HepG2 (cell line): Measurements from ENCODE around the gene SNX30. TPM values are rescaled to one million over a fixed set of nuclear protein-coding genes. Genes with fewer than 3 reads are reported as not detected.

Source experiments
- ATAC-seq: fragments of 200-7000 bp; cut with Tn5 transposase; 3 replicates; pipeline ENCODE4 v1.9.1; 2020; ENCODE audit warnings: mild to moderate bottlenecking, moderate library complexity
- BruUV-seq: library from RNA; stranded (reverse); fragments of 400-500 nt; replicated peaks from 2 replicates; lab custom pipeline; 2021; lab: Mats Ljungman, UMichigan
- CTCF ChIA-PET: fragments of 300-600 bp; formaldehyde crosslinking; extraction: SDS; loops from one replicate; lab custom pipeline; 2021; ENCODE audit warnings: low total read pairs, inconsistent platforms, low intra/inter-chr PET ratio; lab: Yijun Ruan, JAX
- POLR2A ChIA-PET: fragments of 350-600 bp; sonication (Branson Sonifier 250); formaldehyde crosslinking; loops from one replicate; lab custom pipeline; 2020; ENCODE audit warnings: antibody characterized with exemption, inconsistent platforms; lab: Yijun Ruan, JAX
- DNase-seq: peaks from one replicate; pipeline ENCODE4 v3.0.0-alpha.2; 2015; ENCODE audit warnings: low spot score
- FAIRE-seq: peaks from 3 replicates; lab custom pipeline; 2011; peaks lifted over from hg19 to GRCh38; lab: Jason Lieb, UNC
- H2AFZ ChIP-seq: one replicate; pipeline ENCODE4 v1.6.1; 2011; ENCODE audit warnings: low read length, inconsistent platforms
- H3K27ac ChIP-seq: fragments of 300-600 bp; 3 replicates; pipeline ENCODE4 v1.8.0; 2011; ENCODE audit warnings: mixed run types, mild to moderate bottlenecking, mixed read lengths, low read length, inconsistent platforms; ENCODE audit not compliant: insufficient read depth; ENCODE audit errors: extremely low read length
- H3K27me3 ChIP-seq, 2 experiments: fragments of 200-600 bp in 1 of 2; 2 replicates in 1 of 2; 3 replicates in 1 of 2; pipeline versions ENCODE4 v1.6.0 to v1.8.0; 2011; ENCODE audit warnings: low read length in 2 of 2, mild to moderate bottlenecking in 2 of 2, moderate library complexity in 2 of 2, inconsistent platforms in 1 of 2; ENCODE audit not compliant: insufficient read depth in 2 of 2, control insufficient read depth in 1 of 2
- H3K36me3 ChIP-seq, 2 experiments: fragments of 200-600 bp in 1 of 2; replicated peaks in 1 of 2; 2 replicates in 1 of 2; 3 replicates in 1 of 2; pipeline versions ENCODE4 v1.5.1 to v1.8.0; 2011; ENCODE audit warnings: low read length in 2 of 2, inconsistent platforms in 1 of 2; ENCODE audit not compliant: insufficient read depth in 2 of 2, control insufficient read depth in 1 of 2
- H3K4me1 ChIP-seq: 2 replicates; pipeline ENCODE4 v1.5.1; 2012; ENCODE audit warnings: low read length, inconsistent platforms; ENCODE audit not compliant: insufficient read depth
- H3K4me2 ChIP-seq: 2 replicates; pipeline ENCODE4 v1.6.0; 2011; ENCODE audit warnings: low read depth, low read length, inconsistent platforms
- H3K4me3 ChIP-seq, 3 experiments: fragments of 200-600 bp in 1 of 3; sonication (generic), shearing (Covaris generic) in 1 of 3; replicated peaks in 1 of 3; 2 replicates each; pipeline ENCODE4 v1.5.1; 2011 to 2016; ENCODE audit warnings: low read length in 3 of 3, inconsistent platforms in 2 of 3, low read depth in 2 of 3, mild to moderate bottlenecking in 2 of 3, control low read depth in 1 of 3, mixed read lengths in 1 of 3; ENCODE audit not compliant: insufficient read depth in 1 of 3
- H3K79me2 ChIP-seq: one replicate; pipeline ENCODE4 v1.6.1; 2011; ENCODE audit warnings: low read length, inconsistent platforms; ENCODE audit not compliant: insufficient read depth
- H3K9ac ChIP-seq: 2 replicates; pipeline ENCODE4 v1.6.0; 2011; ENCODE audit warnings: mild to moderate bottlenecking, low read depth, low read length, inconsistent platforms; ENCODE audit not compliant: insufficient read depth
- H3K9me3 ChIP-seq: 2 replicates; pipeline ENCODE4 v1.5.1; 2012; ENCODE audit warnings: mild to moderate bottlenecking, low read length
- H4K20me1 ChIP-seq: 2 replicates; pipeline ENCODE4 v1.6.0; 2011; ENCODE audit warnings: inconsistent platforms, mild to moderate bottlenecking, low read length, moderate library complexity; ENCODE audit not compliant: insufficient read depth
- BRD4 ChIP-seq: sonication (generic); formaldehyde crosslinking; IDR thresholded peaks from 2 replicates; pipeline ENCODE4 v1.4.0; 2020; ENCODE audit warnings: missing genetic modification reagents
- CEBPG ChIP-seq: IDR thresholded peaks from 2 replicates; pipeline ENCODE4 v1.6.1; 2016
- EP300 ChIP-seq, 3 experiments: sonication (generic) in 1 of 3; formaldehyde crosslinking in 1 of 3; IDR thresholded peaks; 2 replicates each; pipeline versions ENCODE4 v1.5.1 to v1.6.1; 2011 to 2020; ENCODE audit warnings: low read depth in 2 of 3, low read length in 2 of 3, borderline replicate concordance in 1 of 3, improper control_type of control experiment in 1 of 3, mild to moderate bottlenecking in 1 of 3, missing genetic modification reagents in 1 of 3, moderate library complexity in 1 of 3
- HMG20A ChIP-seq: IDR thresholded peaks from 2 replicates; pipeline ENCODE4 v1.6.1; 2016; ENCODE audit warnings: borderline replicate concordance
- ISX ChIP-seq: sonication (generic); formaldehyde crosslinking; conservative IDR thresholded peaks from 2 replicates; pipeline ENCODE4 v1.5.0; 2020; ENCODE audit warnings: missing genetic modification reagents
- SRSF4 ChIP-seq: fragments of 200-400 bp; formaldehyde crosslinking; IDR thresholded peaks from one replicate; pipeline ENCODE4 v1.6.1; 2018; ENCODE audit warnings: mild to moderate bottlenecking, low read depth, low read length, moderate library complexity; ENCODE audit not compliant: poor library complexity, severe bottlenecking
- ZNF260 ChIP-seq: sonication (generic); formaldehyde crosslinking; IDR thresholded peaks from 2 replicates; pipeline ENCODE4 v1.4.0; 2020; ENCODE audit warnings: missing genetic modification reagents, low read depth, mild to moderate bottlenecking, borderline replicate concordance
- ZNF607 ChIP-seq: sonication (generic); formaldehyde crosslinking; IDR thresholded peaks from 2 replicates; pipeline ENCODE4 v1.5.1; 2020; ENCODE audit warnings: missing genetic modification reagents, mild to moderate bottlenecking, borderline replicate concordance
- WGBS: methylation state at CpG from one replicate; pipeline ENCODE4 v1.1.6; 2017; ENCODE audit warnings: low lambda C conversion rate; 5-methylcytosine and 5-hydroxymethylcytosine counted together
- in situ Hi-C: cut with HindIII; loops from 2 replicates; pipeline ENCODE4 v1.10.0; 2017; ENCODE audit warnings: low pct_unique_long_range_greater_than_20kb; ENCODE audit not compliant: extremely low pct_ligation_motif_present
- intact Hi-C: fragments of 100-400 bp; cut with micrococcal nuclease; formaldehyde crosslinking; loops from one replicate; pipeline ENCODE4 v1.10.0; 2022; ENCODE audit not compliant: unreplicated experiment
- polyA plus RNA-seq, 8 experiments: library from polyadenylated mRNA; depleted of rRNA in 3 of 8; stranded (reverse) in 7 of 8; unstranded in 1 of 8; fragments of >200 nt; fragmentation: Illumina TruSeq in 4 of 8; extraction: Trizol in 4 of 8; gene quantifications; 2 replicates each; pipeline versions ENCODE4 v1.2.1 to v1.2.3, GENCODE V29; 2011 to 2016; ENCODE audit warnings: low read depth in 4 of 8, missing spikeins in 1 of 8, mixed read lengths in 1 of 8; ENCODE audit not compliant: insufficient read depth in 1 of 8
- total RNA-seq, 5 experiments: library from RNA; depleted of rRNA; stranded (reverse); fragments of >200 nt; fragmentation: Illumina TruSeq; extraction: Trizol; gene quantifications; 2 replicates each; pipeline ENCODE4 v1.2.3, GENCODE V29; 2016; ENCODE audit warnings: low read depth in 1 of 5
- TF ChIP-seq, protein P1 (sequence below): sonication (generic); formaldehyde crosslinking; IDR thresholded peaks from 2 replicates; pipeline ENCODE4 v1.4.0; 2020; ENCODE audit warnings: missing genetic modification reagents

Gene SNX30
- total and polyA plus RNA-seq, 2 of the 13 experiments (the other 11 are each of a cell fraction or from before 2014, with no cell fraction given): 4.4 to 12.4 TPM

DNA sequence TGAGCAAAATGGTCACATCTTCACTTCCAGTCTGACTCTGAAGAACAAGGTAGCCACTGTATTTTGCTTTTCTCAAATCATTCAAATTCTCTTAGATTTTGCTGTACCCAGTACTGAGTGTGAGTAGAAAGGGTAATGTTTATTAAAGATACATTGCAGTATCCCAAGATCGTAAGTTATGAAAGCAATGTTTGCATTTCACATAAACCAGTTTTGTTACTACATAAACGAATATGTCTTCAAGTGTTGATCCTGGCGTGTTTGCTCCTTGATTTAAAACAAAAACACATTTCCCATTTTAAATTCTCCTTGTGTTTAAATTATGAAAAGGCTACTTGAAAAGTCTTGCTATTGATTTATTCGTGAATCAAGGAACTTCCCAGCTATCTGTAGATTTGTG lies 22.0 kb downstream of the SNX30 start:
- 0 out of 2 replicates have a peak, but pooled peaks cover 7% of the 10 kb centered on the region for H3K4me1 ChIP-seq
- no peak overlapping the region for H3K27ac ChIP-seq
- H4K20me1 ChIP-seq: no peaks in the 10 kb centered on the region; the same call in 1 of the 2 replicates
- WGBS: 91% methylated on average over 4 of the region's 4 CpGs
- H3K4me3 ChIP-seq: no peak overlapping the region
- H3K4me2 ChIP-seq: no peak overlapping the region
- intact Hi-C loops (no loop called here), in situ Hi-C loops (no loop called here)
- no TSS peak for BruUV-seq
- no peaks in the 10 kb centered on the region for H3K9me3 ChIP-seq
- H3K79me2 ChIP-seq: no peaks in the 10 kb centered on the region
- no peak for TF ChIP-seq CEBPG (CRISPR knock-in tag)
- no peak for TF ChIP-seq ZNF260 (CRISPR knock-in tag)
- no peak for TF ChIP-seq HMG20A (CRISPR knock-in tag)
- TF ChIP-seq, protein P1, sequence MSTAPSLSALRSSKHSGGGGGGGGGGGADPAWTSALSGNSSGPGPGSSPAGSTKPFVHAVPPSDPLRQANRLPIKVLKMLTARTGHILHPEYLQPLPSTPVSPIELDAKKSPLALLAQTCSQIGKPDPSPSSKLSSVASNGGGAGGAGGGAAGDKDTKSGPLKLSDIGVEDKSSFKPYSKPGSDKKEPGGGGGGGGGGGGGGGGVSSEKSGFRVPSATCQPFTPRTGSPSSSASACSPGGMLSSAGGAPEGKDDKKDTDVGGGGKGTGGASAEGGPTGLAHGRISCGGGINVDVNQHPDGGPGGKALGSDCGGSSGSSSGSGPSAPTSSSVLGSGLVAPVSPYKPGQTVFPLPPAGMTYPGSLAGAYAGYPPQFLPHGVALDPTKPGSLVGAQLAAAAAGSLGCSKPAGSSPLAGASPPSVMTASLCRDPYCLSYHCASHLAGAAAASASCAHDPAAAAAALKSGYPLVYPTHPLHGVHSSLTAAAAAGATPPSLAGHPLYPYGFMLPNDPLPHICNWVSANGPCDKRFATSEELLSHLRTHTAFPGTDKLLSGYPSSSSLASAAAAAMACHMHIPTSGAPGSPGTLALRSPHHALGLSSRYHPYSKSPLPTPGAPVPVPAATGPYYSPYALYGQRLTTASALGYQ (CRISPR knock-in tag): no peak
- no peak for TF ChIP-seq ZNF607 (CRISPR knock-in tag)
- no peak for TF ChIP-seq BRD4 (CRISPR knock-in tag)
- TF ChIP-seq EP300 (IDR thresholded peaks at IDR 0.05; ENCODE audit: low read depth in 2 of 2, low read length in 2 of 2): no peak
- no peak for TF ChIP-seq EP300 (CRISPR knock-in tag; IDR thresholded peaks at IDR 0.05; ENCODE audit: borderline replicate concordance)
- no peak for TF ChIP-seq ISX (CRISPR knock-in tag)
- TF ChIP-seq SRSF4: no peak
- ATAC-seq (no peak), FAIRE-seq (no peak), DNase-seq (no peak)
- POLR2A ChIA-PET: no interaction called here
- H3K9ac ChIP-seq: no peak overlapping the region
- no peaks in the 10 kb centered on the region for H3K27me3 ChIP-seq
- no peak overlapping the region for H2AFZ ChIP-seq
- CTCF ChIA-PET: no interaction called here
- H3K36me3 ChIP-seq: no peaks in the 10 kb centered on the region
